NB4 (cell line): ENCODE data around the gene SPATA13.

ENCODE experiments used
- CTCF ChIP-seq: IDR thresholded peaks from one replicate; pipeline ENCODE4 v1.5.1; 2012; ENCODE audit warnings: low read depth, low read length
- MAX ChIP-seq: IDR thresholded peaks from 2 replicates; pipeline ENCODE4 v1.6.1; 2011; ENCODE audit warnings: low read depth, low read length
- MYC ChIP-seq: IDR thresholded peaks from 2 replicates; pipeline ENCODE4 v1.6.1; 2011; ENCODE audit warnings: low read depth, low read length
- POLR2A ChIP-seq: IDR thresholded peaks from 2 replicates; pipeline ENCODE4 v1.6.1; 2011; ENCODE audit warnings: mild to moderate bottlenecking; ENCODE audit not compliant: insufficient read length; ENCODE audit errors: extremely low read depth

- no peak for TF ChIP-seq POLR2A
- TF ChIP-seq CTCF, result no peak
- no peak for TF ChIP-seq MAX
- no peak for TF ChIP-seq MYC
These were observed 8.0 kb upstream of the SPATA13 start for GRCh38 chr13:24152292-24153214.
